Measurements from ENCODE around the gene JAKMIP3. TPM values are rescaled to one million over a fixed set of nuclear protein-coding genes. Genes with fewer than 3 reads are reported as not detected.

JAKMIP3 gene
- total RNA-seq, 1 donor, result 0.36 TPM

GRCh38 chr10:132068431-132069121 lies 2.8 kb downstream of the JAKMIP3 start:
- H3K79me2 ChIP-seq (ENCODE audit: insufficient read depth, low read length), result no peaks in the 10 kb centered on the region

GRCh38 chr10:132069122-132069848 lies 3.5 kb downstream of the JAKMIP3 start:
- DNase-seq (ENCODE audit: insufficient read length, low spot score, missing footprints), result no peak
- Histone ChIP-seq H4K20me1 (ENCODE audit: insufficient read depth, low read length) (no peaks in the 10 kb centered on the region), H3K27me3 (ENCODE audit: insufficient read depth, low read length) (no peaks in the 10 kb centered on the region), H3K4me2 (ENCODE audit: insufficient read depth, low read length) (no peak overlapping the region), H2AFZ (ENCODE audit: low read length) (no peak overlapping the region), H3K9me3 (ENCODE audit: low read depth, low read length) (no peaks in the 10 kb centered on the region), H3K4me1 (ENCODE audit: insufficient read depth, low read length) (peaks cover 10% of the 10 kb centered on the region), H3K27ac (ENCODE audit: low read depth, low read length) (no peak overlapping the region), H3K79me2 (ENCODE audit: insufficient read depth, low read length) (no peaks in the 10 kb centered on the region), H3K4me3 (ENCODE audit: insufficient read depth, low read length) (no peak overlapping the region), H3K36me3 (ENCODE audit: insufficient read depth, low read length) (no peaks in the 10 kb centered on the region)
- TF ChIP-seq CTCF (IDR thresholded peaks at IDR 0.05; ENCODE audit: extremely low read depth, low read depth, low read length), result no peak

More at GRCh38 chr10:132068431-132069121, 2.8 kb downstream of the JAKMIP3 start:
- TF ChIP-seq CTCF (IDR thresholded peaks at IDR 0.05; ENCODE audit: extremely low read depth, low read depth, low read length), result no peak
- Histone ChIP-seq H3K4me3 (ENCODE audit: insufficient read depth, low read length) (no peak overlapping the region), H3K27ac (ENCODE audit: low read depth, low read length) (no peak overlapping the region), H3K27me3 (ENCODE audit: insufficient read depth, low read length) (no peaks in the 10 kb centered on the region), H3K36me3 (ENCODE audit: insufficient read depth, low read length) (no peaks in the 10 kb centered on the region), H4K20me1 (ENCODE audit: insufficient read depth, low read length) (no peaks in the 10 kb centered on the region), H3K9me3 (ENCODE audit: low read depth, low read length) (no peaks in the 10 kb centered on the region), H3K4me1 (ENCODE audit: insufficient read depth, low read length) (peaks cover 10% of the 10 kb centered on the region), H3K4me2 (ENCODE audit: insufficient read depth, low read length) (no peak overlapping the region), H2AFZ (ENCODE audit: low read length) (no peak overlapping the region)
- no peak for DNase-seq (ENCODE audit: insufficient read length, low spot score, missing footprints)

DNA sequence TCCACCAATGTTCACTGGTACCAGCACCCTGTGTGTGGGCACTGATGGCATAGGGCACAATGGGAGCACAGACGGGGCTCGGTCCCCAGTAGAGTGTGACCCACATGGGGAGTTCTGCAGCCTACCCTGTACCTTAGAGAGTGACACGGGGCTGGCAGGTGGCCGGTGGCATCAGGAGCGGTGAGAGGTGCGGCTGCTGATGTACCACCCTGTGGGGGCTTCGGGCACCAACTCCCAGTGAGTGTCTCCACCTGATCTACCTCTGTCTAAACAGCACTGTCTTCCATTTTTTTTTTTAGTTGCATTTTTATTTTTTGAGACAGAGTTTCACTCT lies 4.1 kb downstream of the JAKMIP3 start:
- TF ChIP-seq CTCF (IDR thresholded peaks at IDR 0.05; ENCODE audit: extremely low read depth, low read depth, low read length), result no peak

DNA sequence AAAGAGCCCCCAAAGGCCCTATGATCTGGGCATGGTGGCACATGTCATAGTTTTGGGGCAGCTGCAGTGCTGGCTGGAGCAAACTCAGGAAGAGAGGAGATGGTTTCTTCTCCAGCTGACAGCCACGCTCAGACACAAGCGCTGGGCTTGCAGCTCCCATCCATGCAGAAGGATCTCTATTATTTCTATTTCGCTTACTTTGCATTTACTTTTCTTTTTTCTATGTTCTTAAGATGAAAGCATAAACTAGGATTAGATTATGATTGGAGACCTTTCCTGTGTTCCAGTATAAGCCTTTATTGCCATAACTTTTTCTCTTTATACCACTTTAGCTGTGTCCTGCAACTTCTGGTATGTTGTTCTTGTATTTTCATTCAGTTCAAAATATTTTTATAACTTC lies 5.0 kb downstream of the JAKMIP3 start:
- Histone ChIP-seq H3K4me1 (ENCODE audit: insufficient read depth, low read length) (peaks cover 4% of the 10 kb centered on the region), H3K4me2 (ENCODE audit: insufficient read depth, low read length) (no peak overlapping the region), H3K27me3 (ENCODE audit: insufficient read depth, low read length) (no peaks in the 10 kb centered on the region), H3K4me3 (ENCODE audit: insufficient read depth, low read length) (no peak overlapping the region), H3K27ac (ENCODE audit: low read depth, low read length) (no peak overlapping the region), H3K79me2 (ENCODE audit: insufficient read depth, low read length) (no peaks in the 10 kb centered on the region), H4K20me1 (ENCODE audit: insufficient read depth, low read length) (no peaks in the 10 kb centered on the region), H3K9me3 (ENCODE audit: low read depth, low read length) (no peaks in the 10 kb centered on the region), H2AFZ (ENCODE audit: low read length) (no peak overlapping the region), H3K36me3 (ENCODE audit: insufficient read depth, low read length) (no peaks in the 10 kb centered on the region)
- no peak for TF ChIP-seq CTCF (IDR thresholded peaks at IDR 0.05; ENCODE audit: extremely low read depth, low read depth, low read length)
- DNase-seq (ENCODE audit: insufficient read length, low spot score, missing footprints), result no peak

More for the DNA sequence above, 4.1 kb downstream of the JAKMIP3 start:
- Histone ChIP-seq H3K9me3 (ENCODE audit: low read depth, low read length) (no peaks in the 10 kb centered on the region), H3K4me1 (ENCODE audit: insufficient read depth, low read length) (peaks cover 10% of the 10 kb centered on the region), H3K4me2 (ENCODE audit: insufficient read depth, low read length) (no peak overlapping the region), H4K20me1 (ENCODE audit: insufficient read depth, low read length) (no peaks in the 10 kb centered on the region), H3K4me3 (ENCODE audit: insufficient read depth, low read length) (no peak overlapping the region), H3K36me3 (ENCODE audit: insufficient read depth, low read length) (no peaks in the 10 kb centered on the region), H3K79me2 (ENCODE audit: insufficient read depth, low read length) (no peaks in the 10 kb centered on the region), H3K27me3 (ENCODE audit: insufficient read depth, low read length) (no peaks in the 10 kb centered on the region), H3K27ac (ENCODE audit: low read depth, low read length) (no peak overlapping the region), H2AFZ (ENCODE audit: low read length) (no peak overlapping the region)
- no peak for DNase-seq (ENCODE audit: insufficient read length, low spot score, missing footprints)

Data from osteoblast (primary cell).